Renal cortical epithelial cell (primary cell): ENCODE results near the gene NECTIN1. TPM values are rescaled to one million over a fixed set of nuclear protein-coding genes. Genes with fewer than 3 reads are reported as not detected.
"Not testable (repeated sequence)": the region's sequence is repeated elsewhere in the genome, so short reads cannot be mapped to it uniquely, and the experiment has no call there.

Experiments
- DNase-seq: peaks from one replicate; pipeline ENCODE4 v3.0.0-alpha.2; 2011; ENCODE audit warnings: low read depth
- total RNA-seq: library from RNA; depleted of rRNA; stranded (reverse); fragments of >200 nt; gene quantifications from 2 replicates; pipeline ENCODE4 v1.2.3, GENCODE V29; 2014

Gene NECTIN1
- total RNA-seq, 1 donor from 2014 or later: 4.7 TPM

DNA sequence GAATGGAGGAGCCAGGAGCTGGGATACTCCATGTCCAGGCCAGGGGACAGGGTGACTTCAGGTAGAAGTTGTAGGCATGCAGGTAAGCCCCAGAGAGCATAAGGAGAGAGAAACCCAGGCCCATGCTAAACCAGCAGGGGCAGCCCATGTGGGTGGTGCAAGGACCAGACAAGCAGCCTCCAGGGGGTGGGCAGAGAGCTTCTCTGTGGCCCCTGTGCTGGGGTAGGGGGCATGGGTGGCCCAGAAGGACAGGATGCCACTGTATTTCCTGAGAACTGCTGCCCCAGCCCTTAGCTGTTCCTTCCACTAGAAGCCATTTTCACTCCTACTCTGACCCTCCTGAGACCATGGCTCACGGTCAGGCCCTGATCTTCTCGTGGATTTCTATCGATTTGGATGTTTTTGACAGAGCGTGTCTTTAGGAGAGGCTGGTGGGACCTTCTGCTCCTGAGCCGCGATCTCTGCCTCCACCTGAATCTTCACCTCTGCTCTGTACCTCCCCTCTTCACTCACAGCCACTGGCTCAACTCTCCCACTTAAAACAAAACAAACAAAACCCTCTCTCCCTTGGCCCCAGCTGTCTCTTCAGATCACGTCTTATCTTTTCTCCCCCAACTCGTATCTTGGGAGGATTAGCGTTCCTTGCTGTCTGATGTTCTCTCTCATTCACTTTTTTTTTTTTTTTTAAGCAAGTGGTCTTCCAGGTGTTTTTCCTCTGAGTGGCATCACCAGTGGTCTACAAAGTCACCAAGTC lies 112.2 kb downstream of the NECTIN1 start:
- DNase-seq: no peak

DNA sequence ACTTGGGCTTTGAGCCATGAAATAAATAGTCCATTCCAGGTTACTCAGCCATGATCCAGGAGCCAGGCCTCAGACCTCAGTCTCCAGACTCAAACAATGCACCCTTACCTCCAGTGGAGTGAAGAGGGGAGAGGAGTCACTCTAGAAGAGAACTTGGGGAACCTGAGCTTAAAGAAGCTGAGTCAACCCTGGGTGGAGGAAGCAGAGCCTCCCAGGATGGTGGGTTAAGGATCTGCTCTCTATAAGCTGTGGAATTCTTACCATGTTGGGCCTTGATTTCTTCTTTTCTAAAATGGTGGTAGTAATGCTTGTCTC lies 113.2 kb downstream of the NECTIN1 start:
- no peak for DNase-seq

DNA sequence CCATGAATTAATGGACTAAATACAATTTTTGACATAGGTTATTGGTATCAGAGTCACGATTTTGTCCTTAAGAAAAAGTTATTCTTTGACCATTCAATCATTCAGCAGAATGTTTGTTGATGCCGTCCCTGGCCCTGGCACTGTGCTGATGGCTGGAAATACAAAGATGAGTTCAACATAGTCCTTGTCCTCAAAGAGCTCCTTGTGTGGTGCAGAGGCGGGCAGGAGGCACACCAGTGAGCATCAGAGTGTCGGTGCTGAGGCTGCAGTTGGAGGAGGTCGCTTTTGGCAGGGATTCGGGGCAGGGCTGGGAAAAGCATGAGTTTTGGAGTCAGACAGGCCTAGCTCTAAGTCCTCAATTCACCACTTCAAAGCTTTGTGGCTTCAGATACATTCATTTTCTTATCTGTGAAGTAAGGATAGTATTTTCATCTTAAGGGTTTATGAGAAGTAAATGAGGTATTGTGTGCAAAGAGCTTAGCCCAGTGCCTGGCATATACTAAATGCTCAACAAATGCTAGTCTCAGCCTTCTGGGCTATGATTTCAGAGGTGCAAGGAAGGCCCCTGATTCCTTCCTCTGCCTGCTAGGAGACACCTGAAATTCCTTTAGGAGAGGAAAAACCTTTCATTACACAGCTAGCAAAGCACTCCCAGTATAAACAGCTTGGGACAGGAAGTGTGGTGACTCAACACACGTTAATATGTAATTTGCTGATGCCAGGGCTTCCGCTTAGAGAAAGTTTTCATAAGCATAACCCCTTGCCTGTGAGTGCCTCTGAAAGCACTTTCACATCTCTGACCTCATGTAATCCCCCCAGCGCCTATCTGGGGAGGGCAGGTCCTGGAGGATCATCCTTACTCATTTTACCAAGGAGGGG lies 113.8 kb downstream of the NECTIN1 start:
- DNase-seq: peak; percentile 99

DNA sequence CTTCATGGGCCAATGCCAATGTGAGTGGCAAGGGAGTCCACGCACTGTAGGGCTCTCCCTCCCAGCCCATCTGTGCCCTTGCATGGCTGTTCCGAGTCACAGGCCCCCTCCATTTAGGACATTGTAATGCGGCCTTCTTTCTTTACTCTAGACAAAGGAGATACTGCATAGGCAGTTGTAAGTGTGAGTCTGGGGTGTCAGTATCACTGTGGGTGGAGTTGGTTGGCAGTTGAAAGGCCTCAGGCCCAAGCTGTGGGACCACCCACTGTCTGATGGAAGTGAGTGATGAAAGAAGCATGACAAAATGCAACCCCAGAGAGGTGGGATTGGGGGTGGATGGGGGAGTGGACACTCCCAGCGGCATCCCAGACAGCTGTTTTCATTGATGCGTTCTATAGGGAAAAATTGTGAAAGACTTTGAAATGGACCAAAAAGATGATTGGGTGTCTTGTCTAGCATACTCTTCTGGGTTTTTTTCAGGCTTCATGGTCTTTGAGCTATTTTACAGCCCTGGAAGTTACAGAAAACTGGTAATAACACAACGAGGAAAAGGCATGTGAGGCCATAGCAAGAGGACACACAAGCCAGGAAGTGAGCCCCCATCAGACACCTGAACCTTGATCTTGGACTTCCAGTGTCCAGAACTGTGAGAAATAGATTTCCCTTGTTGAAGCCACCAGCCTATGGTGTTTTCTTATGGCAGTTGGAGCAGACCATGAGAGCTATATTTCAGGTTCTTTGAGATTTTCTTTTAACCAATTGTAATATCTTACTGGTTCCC lies 114.6 kb downstream of the NECTIN1 start:
- DNase-seq: no peak

DNA sequence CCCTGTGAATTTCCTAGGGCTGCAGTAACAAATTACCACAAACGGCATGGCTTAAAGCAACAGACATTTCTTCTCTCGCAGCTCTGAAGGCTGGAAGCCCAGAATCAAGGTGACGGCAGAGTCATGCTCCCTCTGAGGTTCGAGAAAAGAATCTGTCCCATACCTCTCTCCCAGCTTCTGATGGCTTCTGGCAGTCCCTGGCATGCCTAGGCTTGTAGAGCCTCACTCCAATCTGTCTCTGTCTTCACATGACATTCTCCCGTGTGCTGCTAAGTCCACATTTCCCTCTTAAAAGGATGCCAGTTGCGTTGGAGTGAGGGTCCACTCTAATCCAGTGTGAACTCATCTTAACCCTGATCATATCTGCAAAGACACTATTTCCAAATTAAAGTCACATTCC lies 116.2 kb downstream of the NECTIN1 start:
- DNase-seq: no peak

DNA sequence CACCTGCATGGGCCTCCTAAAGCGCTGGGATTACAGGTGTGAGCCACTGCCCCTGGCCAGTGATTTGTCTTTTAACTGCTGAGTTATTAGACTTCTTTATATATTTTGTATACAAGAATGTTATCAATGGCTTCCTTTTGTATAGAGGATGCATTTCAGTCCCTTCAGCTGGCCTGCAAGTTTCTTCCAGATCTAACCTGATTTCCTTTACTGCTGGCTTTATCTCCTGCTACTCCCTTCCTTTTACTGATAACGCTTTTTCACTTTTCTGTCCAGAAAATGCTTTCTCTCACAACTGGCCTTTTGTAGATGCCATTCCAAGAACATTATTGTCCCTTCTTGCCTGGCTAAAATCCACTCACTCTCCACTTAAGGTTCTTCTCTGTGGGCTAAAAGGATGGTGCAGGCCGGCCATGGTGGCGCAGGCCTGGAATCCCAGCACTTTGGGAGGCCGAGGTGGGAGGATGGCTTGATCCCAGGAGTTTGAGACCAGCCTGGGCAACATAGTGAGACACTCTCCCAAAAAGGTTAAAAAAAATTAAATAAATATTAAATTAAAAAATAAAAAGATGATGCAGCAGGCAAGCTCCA lies 118.1 kb downstream of the NECTIN1 start:
- no peak for DNase-seq

DNA sequence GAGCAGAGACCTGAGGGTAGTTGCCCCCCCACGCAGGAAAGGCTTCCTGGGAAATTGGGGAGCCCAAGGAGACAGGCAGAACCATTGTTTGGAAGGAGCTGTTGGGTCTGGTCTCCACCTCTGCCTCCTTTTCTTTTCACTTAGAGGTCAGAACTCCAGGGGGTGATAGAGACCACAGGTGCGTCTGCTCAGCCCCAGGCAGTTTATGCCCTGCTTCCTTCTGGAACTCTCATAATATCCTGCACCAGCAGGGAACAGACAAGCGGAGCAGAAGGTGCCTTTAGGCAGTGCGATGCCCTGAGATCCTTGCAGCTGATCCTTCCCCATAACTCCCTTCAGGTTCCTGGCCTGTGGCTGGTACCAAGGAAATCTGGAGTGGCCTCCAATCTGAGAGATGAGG lies 120.2 kb downstream of the NECTIN1 start:
- no peak for DNase-seq

DNA sequence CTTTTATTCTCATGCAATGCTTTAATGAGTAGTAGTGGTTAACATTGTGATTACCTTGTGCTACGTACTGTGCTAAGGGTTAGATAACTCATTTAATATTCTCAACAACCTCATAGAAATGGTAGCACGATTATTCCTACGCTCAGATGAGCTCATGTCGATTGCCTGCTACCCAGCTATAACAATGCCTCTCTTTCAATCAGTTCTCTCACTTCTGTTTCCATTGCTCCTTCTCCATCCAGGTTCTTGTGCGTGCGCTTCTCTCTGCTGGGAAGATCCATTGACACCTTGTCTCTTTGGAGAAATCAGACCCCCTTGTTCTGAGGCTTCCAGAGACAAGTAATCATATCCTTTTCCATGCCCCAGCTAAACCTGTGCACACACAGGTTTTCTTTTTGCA lies 120.8 kb downstream of the NECTIN1 start:
- no peak for DNase-seq

DNA sequence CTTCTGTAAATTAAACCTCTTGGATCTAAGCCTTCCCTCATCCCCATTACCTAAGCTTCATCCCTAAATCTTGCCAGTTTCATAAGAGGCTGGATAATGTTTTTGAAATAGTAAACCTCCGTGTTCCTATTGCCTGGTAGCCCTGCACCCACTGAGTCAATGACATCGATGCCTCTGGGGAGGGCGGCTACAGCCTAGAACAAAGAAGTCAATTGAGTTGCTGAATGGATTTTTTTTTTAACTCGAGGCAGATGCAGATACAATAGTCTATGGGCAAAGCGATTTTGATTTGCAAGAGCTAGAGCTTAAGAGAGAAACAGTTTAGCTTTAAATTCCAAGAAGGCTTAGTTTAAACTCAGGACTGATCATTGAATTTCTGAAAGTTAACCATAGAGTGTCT lies 121.3 kb downstream of the NECTIN1 start:
- DNase-seq: no peak

DNA sequence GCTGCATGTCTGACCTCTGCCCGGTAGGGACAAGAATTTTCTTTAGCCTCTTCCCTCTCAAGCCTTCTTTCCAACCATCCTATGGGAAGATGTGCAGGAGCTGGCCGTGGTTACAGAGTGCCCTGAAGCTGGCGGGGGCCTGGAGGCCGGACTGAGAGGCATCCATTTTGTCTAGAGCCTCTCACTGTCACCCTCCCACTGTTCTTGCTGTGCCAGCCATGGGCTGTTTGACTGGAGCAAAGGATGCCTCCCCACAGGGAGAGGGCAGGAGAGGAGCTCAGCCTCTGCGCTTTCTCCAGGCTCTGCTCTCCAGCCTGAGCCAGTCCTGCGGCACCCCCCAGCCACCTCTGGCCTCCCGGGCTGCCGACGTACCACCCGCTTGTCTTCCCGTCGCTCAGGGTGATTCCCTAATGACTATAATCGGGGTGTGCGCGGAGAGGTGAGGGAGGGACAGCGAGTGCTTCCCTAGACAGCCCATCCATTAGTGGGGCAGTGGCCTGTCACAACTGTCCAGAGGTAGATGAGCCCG lies 123.8 kb downstream of the NECTIN1 start:
- no peak for DNase-seq

DNA sequence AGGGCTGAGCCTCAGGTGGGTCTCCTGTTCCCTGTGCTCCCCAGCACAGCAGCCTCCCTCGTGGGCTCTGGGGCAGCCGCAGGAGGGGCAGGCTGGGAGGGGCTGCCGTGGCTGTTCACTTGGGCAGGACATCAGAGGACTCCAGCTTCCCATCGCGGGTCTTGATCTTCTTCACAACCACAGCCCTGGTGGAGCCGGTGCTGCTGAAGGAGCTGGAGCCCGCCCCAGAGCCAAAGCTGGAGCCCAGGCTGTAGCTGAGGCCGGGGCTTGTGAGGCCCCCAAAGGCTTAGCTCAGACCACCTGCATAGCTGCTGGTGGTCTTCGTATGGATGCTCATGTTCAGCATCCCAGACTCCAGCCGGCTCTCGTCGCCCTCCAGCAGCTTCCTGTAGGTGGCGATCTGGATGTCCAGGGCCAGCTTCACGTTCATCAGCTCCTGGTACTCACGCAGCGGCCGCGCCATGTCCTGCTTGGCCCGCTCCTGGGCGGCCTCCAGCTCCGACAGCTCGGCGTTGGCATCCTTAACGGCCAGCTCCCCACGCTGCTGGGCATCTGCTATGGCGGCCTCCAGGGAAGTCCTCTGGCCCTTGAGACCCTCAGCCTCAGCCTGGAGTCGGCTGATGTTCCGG lies 126.1 kb downstream of the NECTIN1 start:
- DNase-seq: no peak

DNA sequence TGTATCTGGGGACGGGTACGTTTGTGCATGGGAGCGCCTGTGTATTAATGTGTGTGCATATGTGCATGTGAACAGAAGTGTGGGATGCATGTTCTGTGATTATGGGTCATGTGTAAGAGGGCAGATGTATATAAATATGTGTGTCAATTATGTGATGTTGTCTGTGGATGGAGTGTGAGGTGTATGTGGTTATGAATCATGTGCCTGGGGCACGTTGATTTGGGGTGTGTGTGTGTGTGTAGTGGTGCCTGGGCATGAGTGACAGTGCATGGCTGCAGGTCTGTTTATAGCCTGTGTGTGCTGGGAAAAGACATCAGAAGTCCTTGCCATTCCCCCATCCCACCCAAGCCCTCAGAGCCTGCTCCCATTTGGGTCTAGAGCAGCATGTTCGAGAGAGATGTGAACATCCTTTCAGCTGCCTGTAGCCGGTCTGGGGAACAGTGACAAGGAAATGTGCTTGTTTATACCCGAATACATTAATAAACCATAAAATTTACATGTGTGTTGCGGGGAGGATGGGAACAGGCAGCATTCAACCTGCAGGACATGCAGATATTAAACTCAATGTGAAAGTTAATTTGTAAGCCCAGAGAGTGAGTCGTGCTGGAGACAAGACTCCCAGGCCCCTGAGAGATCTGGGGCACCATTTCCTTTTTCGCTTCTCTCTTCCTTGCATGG lies 129.0 kb downstream of the NECTIN1 start:
- peak; percentile 36 for DNase-seq

DNA sequence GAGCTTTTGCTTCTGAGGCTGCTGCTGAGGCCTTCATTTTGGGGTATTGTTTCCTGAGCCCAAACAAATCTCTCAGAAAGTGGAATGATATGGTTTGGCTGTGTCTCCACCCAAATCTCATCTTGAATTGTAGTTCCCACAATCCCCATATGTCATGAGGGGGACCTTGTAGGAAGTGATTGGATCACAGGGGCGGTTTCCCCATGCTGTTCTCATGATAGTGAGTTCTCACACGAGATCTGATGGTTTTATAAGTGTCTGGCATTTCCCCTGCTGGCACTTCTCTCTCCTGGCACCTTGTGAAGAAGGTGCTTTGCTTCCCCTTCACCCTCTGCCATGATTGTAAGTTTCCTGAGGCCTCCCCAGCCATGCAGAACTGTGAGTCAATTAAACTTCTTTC lies 133.1 kb downstream of the NECTIN1 start:
- DNase-seq: not testable (repeated sequence)

DNA sequence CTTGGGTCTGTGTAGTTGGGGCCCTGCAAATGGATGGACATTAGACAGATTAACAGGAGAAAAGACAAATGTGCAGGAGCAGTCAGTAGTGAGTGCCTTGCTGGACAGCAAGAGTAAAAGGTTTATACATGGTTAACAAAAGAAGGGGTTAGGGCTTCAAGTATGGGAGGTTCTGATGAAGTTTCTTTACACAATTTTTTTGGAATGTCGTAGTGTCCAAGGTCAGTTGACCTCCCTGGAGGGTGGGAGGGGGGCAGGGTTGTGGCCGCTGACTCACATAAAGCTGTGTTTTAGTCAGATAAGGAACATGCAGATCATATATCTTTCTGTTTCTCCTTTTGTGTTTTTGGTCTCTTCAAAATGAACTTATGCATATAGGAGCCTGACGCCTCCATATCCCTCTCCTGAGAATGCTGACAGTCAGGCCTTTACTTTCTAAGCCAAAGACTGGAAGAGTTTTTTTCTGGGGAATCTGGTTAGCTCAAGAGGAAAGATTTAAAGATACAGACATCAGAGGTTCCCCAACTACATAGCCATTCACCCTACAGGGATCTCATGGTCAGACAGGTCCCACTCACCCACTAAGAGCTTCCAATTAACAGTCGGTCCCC lies 134.3 kb downstream of the NECTIN1 start:
- DNase-seq: peak; percentile 51

DNA sequence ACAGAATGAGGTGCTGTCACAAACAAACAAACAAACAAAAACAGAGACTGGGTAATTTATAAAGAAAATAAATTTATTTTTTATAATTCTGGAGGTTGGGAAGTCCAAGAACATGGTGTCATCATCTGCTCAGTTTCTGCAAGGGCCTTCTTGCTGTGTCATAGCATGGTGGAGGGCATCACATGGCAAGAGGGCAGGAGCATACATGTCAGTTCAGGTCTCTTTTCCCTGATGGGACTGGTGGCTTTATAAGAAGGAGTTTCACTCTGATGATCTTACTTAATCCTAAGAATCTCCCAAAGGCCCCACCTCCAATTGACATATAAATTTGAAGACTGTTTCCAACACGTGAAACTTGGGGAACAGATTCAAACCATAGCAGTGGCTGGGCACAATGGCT lies 135.7 kb downstream of the NECTIN1 start:
- DNase-seq: no peak

DNA sequence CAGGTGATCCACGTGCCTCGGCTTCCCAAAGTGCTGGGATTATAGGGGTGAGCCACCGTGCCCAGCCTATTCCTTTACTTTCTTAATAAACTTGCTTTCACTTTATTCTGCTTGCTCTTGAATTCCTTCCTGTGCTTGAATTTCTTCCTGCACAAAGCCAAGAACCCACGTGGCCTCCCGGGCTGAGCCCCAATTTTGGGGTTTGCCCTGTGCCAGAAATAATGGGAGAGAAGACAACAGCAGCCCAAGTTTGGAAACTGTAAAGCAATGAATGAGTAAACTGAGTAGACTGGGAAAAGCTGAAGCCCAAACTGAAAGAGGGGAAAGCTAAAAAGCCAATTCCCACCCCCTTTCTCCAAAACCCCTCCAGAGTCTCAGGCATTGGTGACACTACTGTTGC lies 136.4 kb downstream of the NECTIN1 start:
- DNase-seq: no peak

DNA sequence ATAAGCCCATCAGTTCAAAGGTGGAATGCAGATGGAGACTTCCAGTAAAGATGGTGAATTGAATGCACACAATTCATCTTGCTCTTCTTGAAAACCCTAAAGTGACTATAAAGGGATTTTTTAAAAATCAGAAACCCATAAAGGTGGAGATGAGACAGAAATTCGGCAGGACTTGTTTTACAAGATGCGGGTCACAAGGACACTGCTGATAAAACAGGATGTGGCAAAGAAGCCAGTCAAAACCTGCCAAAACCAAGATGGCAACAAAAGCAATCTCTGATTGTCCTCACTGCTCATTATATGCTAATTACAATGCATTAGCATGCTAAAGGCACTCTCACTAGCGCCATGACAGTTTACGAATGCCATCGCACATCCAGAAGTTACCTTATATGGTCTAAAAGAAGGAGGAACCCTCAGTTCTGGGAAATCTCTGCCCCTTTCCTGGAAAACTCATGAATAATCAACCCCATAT lies 137.1 kb downstream of the NECTIN1 start:
- no peak for DNase-seq

DNA sequence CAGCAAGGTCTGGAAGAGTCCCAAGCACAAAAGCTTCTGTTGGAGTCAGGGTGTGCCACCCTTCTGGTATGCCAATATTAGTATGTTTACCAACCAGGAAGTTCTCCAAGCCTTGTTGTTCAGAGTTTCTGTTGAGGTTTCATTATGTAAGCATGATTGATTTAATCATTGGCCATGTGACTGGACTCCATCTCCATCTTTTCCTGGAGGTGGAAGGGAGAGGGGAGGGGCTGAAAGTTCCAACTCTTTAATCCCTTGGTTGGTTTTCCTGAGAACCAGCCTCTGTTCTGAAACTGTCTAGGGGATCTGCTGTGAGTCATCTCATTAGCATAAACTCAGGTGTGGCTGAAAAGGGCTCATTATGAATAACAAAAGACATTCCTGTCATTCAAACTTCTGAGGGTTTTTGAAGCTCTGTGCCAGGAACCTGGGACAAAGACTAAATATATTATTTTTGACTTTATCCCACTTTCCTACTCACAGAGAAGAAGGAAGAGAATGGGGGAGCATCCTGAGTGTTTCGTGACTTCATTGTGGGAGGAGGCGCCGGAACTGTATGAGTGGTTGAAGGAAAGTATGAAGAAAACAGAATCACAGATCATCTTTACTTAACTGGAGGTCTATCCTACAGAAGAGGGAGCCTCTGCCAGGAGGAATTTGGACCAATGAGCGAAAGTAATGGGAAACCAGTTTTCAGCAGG lies 138.2 kb downstream of the NECTIN1 start:
- DNase-seq: peak; percentile 99

DNA sequence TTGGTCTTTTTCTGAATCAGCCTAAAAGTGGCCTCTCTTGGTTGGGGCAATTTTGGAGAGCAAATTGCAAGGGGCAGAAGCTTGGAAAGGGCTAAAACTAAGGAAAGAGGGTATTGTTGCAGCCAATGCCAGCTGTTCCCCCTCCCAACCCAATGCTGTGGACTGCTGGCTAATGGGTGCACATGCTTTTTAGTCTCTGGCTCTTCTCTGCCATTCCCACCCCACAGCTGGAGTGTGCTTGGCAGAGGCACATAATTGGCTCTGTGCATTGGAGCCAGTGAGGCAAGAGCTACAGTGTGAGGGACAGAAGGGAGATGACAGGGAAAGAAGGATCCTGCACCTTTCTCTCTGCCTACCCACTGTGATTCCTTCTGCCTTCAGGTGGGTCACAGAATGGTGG lies 140.0 kb downstream of the NECTIN1 start:
- DNase-seq: no peak
